MM.1S (cell line): ENCODE results near the gene OSBP.

Experiments
- CTCF ChIP-seq: fragments of 300-600 bp; sonication (generic); IDR thresholded peaks from 2 replicates; pipeline ENCODE4 v1.5.1; 2016; ENCODE audit warnings: antibody characterized with exemption, low read length, mixed read lengths
- EZH2 ChIP-seq: fragments of 300-600 bp; sonication (generic); optimal IDR thresholded peaks from 2 replicates; pipeline ENCODE3; 2017; ENCODE audit warnings: low read depth, mild to moderate bottlenecking, antibody characterized with exemption, low read length, mixed read lengths
- EZH2phosphoT487 ChIP-seq: fragments of 300-600 bp; sonication (generic); IDR thresholded peaks from 2 replicates; pipeline ENCODE4 v1.6.1; 2018; ENCODE audit warnings: antibody characterized with exemption, low read length

- TF ChIP-seq CTCF (no peak), EZH2 (no peak), EZH2phosphoT487 (no peak)
Observed at GRCh38 chr11:59658036-59658435, 42.5 kb upstream of the OSBP start.
